GM19455 (cell line): ENCODE results near the gene SNX33.

Experiments
- ATAC-seq: cut with Tn5 transposase; IDR thresholded peaks from one replicate; pipeline ENCODE4 v1.9.1; 2021; ENCODE audit not compliant: unreplicated experiment

SNX33 gene

DNA sequence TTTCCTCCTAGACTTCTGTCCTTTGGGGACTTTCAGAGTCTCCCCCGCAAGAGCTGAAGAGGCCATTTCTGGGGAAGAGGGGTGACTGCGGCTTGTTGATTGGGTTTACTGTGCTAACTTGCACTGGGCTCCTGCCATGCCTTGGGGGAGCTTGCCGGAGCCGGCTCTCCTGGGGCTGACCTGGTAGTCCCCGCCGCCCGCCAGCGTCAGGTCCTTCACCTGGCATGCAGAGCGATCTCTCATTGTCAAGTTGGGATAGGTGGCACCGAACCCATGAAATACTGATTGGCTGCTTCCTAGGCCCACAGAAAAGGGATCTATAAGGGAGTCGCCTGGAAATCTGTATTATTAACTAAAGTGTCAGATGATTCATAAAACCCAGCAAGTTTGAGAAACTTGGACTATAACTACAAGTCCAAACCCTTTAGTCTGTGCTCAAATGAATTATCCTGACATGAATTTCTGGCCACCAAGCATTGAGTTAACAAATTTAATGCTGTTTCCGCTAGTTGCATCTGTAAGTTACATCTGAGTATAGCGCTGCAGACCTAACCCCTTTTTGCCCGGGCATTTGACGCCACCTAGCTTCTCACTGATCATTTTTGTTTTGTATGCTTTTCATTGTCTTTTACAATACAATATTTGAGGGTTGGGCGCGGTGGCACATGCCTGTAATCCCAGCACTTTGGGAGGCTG, 7.1 kb upstream of the SNX33 start:
- peak; percentile 35 for ATAC-seq

DNA sequence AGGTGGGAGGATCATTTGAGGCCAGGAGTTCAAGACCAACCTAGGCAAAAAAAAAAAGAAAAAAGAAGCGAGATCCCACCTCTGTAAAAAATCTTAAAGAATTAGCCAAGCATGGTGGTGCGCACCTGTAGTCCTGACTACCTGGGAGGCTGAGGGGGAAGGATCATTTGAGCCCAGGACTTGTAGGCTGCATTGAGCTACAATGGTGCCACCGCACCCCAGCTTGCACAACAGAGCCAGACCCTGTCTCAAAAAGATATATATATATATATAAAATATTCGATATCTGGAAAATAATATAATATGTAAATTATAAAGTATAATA, 6.6 kb upstream of the SNX33 start:
- ATAC-seq, result no peak

DNA sequence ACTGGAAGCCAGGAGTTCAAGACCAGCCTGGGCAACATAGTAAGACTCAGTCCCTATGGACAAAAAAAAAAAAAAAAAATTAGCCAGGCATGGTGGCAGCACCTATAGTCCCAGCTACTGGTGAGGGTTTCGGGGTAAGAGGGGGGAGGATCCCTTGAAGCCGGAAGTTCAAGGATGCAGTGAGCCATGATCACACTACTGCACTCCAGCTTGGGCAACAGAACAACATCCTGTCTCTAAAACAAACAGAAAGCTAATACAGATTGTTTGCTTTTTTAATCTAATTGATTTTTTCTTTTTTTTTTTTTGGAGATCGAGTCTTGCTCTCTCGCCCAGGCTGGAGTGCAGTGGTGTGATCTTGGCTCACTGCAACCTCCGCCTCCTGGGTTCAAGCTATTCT, 6.1 kb upstream of the SNX33 start:
- no peak for ATAC-seq

DNA sequence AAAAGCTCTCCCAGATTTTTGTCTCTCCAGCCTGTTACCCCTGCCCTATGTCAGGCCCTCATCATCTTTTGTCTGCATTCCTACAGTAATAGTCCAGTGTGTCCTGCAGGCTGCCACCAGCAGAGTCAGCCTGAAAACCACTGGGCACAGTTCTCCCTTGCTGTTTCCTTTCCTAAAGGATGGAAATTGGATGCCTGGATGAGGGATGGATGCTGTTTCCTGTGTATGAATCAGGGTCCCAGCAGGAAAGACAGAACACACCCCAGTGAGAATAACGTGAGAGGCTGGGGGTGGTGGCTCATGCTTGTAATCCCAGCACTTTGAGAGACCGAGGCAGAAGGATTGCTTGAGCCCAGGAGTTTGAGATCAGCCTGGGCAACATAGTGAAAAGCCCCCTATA, 3.3 kb upstream of the SNX33 start:
- no peak for ATAC-seq

DNA sequence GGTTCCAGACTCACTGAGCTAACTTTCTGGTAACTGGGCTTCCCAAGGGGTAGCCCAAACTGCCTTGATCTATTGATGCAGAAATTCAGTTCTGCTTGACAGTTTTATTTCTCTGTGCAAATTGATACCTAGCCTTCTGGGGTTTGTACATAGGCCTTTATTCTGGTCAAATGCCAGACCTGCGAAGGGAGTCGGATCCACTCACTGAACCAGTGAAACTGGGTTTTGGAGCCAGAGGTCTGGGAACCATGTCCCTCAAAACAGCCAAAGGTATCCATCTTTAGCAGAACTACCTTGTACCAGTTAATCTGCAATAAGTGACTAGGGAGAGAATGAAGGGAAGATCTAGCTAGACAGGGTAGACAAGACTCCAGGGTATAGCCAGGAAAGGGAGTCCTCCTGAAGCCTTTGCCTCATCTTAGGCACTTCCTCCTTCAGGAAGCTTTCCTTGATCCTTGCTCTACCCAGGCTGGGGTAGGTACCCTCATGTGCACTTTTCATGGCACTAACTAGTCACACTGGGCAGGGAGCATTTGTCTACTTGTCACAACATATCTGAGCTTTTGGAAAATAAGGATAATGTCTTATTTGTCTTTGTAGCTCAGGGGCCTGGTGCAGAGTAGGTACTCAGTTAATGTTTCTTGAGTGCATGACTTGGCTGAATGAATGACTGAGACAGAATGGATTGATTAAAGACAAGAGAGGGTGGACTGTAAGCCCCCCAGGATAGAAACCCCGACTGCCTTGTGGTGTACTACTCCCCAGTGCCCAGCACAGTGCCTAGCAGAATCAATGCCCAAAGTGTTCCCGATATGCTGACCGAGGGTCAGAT, 1.4 kb upstream of the SNX33 start:
- ATAC-seq, result no peak

DNA sequence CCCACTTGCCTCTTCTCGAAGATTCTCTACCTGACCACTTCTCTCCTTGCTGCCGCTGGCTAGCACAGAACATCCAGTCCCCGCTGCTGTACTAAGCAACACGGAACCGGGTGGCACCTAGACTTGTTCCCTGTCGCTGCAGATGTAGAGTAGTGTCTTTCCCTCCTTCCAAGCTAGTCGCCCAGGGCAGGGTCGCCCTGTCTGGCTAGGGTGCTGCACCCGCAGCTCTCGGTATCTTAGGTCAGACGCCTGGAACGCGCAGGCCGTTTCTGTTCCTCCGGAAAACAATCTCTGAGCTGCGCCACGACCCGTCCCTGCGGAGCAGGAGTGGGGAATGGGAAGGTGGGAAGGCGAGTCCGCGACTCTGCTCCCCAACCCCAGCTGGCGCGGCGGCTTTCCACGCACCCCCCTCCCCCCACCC, 758 bp upstream of the SNX33 start:
- no peak for ATAC-seq

DNA sequence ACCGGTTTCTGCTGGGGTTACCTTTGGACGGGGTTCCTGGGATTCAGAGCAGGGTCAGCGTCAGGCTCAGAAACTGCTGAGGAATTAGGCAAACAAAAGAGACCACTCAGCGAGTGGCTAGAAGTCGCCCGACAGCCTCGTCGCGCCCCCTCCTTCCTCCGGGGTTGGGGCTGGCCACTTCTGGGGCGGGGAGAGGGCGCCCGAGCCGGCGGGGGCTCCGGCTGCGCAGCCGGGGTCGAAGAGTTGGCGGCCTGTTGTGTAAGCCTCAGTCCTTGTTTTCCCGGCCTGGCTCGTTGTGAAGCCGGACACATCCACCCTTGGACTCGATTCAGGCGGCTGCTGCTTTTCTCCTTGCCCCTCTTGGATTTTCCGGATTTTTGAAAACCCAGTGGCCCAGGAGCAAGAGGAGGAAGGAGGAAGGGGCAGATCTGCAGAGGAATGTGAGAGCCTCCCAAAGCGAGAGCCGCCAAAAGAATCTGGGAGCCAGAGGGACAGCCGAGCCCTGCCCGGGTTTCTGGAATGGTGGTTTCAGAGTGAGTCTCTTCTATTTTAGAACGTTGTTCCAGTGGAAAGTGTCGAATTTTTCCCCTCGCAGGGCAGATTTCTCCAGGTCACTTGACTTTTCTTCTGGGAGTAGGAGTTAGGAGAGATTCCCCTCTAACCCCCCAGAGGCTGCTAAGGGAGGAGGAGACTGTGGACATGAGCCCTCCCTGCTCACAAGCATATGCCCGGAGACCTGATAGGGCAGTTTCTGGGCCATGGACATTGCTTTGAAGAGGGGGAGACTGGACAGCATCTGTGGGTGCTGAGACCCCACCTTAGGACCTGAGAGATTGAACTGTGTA, 666 bp downstream of the SNX33 start:
- ATAC-seq, result no peak

DNA sequence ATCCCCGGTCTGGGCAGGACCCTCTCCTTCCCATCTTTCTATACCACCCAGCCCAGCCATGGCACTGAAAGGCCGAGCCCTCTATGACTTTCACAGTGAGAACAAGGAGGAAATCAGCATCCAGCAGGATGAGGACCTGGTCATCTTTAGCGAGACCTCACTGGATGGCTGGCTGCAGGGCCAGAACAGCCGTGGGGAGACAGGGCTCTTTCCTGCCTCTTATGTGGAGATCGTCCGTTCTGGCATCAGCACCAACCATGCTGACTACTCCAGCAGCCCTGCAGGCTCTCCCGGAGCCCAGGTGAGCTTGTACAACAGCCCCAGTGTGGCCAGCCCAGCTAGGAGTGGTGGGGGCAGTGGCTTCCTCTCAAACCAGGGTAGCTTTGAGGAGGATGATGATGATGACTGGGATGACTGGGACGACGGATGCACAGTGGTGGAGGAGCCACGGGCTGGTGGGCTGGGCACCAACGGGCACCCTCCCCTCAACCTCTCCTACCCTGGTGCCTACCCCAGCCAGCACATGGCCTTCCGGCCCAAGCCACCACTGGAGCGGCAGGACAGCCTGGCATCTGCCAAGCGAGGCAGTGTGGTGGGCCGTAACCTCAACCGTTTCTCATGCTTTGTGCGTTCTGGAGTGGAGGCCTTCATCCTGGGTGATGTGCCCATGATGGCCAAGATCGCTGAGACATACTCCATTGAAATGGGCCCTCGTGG, 1.5 kb downstream of the SNX33 start:
- ATAC-seq, result no peak

DNA sequence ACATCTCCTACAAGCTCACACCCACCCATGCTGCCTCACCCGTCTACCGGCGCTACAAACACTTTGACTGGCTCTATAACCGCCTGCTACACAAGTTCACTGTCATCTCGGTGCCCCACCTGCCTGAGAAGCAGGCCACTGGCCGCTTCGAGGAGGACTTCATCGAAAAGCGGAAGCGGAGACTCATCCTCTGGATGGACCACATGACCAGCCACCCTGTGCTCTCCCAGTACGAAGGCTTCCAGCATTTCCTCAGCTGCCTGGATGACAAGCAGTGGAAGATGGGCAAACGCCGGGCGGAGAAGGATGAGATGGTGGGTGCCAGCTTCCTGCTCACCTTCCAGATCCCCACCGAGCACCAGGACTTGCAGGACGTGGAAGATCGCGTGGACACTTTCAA, 2.1 kb downstream of the SNX33 start:
- ATAC-seq, result no peak

DNA sequence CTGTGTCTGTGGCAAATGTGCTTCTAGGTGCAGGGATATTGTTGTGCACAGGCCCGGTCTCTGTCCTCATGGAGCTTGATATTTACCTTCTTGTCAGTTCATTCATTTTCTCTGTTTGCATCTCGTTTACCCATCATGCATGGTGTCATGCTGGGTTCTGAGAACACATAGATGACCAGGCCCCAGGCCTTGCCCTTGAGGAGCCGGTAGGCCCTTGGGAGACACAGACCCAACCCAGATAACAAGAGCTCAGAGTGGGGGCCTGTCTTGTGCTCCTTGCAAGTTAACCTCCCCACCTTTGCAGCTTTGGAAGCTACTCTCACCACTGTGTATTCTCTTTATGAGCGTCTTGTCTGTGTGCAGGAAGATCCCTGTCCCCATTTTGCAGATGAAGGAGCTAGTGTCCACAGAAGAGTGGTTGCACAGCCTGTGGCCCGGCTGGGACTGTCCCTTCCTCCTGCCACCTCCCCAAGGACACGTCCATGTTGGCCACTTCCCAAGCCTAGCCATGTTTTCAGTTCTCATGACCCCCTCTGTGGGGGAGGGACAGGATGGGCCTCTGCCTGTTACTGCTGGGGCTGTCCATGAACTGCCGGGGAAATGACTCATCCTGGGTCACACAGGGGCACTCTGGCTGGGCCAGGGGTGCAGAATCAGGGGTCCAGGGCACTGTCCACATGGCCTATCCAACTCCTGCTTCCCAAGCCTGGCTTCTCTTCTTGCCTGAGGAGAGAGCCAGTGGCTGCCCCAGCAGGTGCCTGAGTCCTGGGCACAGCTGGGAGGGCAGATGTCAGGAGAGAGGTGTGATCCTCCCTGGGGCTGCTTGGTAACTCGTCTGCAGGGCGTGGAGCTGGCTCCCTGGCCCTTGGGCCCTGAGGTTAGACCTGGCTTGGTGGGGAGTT, 3.4 kb downstream of the SNX33 start:
- no peak for ATAC-seq

DNA sequence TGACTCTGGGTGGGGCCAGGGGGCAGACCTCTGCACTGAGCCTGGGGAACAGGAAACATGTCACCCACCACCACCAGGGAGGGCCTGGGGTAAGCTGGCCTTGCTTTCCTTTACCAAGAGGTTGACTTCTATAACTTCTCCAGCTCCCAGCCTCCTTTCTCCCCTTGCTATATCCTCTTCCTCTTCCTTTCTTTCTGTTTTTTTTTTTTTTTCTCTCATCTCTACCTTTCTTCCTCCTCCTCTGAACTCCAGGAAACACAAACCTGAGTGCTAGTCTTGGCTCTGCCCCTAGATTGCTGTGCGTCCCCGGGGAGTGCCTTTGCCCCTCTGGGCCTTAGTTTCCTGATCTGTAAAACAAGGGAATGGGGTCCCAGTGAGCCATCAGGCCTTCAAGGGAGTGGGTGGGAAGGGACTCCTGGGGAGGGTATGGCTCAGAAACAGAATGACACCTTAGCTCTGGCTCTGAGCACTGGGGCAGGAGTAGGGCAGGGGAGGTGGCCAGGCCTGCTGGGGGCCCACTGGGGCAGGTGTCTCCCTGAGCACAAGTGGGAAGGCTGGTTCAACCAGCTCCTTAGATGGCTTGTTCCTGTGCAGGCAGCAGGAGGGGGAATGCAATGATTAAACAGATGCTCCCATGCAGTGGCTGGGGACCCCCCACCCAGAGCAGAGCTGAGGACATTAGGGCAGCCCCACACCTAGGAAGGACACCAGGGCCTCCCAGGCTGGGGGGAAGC, 4.3 kb downstream of the SNX33 start:
- ATAC-seq, result no peak

DNA sequence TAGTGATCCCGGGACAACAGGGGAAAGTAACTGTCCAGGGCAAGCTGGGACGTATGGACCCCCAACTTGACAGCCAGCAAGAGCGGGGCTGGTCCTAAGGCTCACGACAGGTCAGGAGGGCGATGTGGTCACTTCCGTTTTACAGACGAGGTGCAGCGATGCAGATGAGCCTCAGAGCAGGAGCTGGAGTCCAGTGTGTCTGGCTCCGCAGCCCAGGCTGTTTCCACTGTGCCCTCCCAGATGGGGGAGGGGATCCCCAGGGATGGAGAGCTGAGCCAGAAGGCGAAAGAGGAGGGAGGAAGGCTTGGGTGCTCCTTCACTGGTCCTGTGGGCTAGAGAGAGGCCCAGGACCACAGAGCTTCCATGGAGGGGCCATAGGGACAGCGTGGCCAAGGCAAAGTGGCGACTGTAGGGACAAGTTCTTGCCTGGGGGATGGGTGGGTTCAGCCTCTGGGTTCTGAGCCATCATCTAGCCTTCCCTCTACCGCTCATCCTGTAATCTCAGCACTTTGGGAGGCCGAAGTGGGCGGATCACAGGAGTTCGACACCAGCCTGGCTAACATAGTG, 5.7 kb downstream of the SNX33 start:
- ATAC-seq, result no peak

DNA sequence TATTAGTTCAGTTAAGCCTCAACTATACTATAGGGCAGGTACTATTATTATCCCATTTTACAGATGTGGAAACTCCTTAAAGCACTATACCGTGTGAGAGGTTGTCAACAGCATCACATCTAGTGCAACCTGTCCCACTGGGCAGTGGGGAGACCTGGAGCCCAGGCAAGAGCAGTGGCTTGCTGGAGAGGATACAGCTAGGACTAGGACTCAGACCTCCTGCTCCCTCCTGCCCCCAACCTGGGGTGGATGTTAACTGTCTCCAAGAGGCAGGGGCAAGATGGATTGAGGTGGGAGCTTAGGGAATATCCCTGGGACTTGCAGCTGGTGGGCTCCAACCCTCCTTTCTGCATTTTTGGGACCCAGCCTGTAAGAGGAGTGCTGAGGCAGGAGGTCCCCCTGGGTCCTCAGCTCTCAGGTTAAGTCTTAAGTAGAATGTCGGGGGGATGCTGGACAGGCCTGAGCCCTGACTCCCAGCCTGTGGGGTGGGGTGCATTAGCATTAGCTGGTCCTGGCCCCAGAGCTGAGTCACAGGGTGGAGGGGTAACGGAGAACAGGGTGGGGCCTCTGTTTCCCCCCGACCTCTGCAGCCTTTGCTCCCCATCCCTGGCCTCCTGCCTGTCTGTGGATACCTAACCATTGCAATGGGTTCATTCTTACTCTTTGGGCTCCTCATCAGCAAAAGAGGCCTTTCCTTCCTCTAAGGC, 6.6 kb downstream of the SNX33 start:
- ATAC-seq, result no peak

DNA sequence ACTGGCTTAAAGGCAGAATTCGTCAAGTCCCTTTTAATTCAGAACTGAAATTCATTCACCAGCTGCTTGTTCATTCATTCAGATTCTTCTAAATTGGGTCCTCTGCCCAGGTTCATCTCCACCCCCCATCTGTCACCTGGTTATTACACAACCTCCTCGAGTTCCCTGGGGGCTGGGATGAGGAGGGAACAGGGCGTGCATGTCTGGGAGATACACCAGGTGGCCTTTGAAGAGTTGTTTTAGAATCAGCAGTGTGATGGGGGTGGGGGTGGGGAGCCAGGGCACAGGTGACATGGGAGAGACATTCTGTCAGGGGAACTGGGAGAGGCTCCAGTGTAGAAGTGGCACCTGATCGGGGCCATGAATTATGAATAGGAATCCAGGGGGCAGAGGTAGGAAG, 8.2 kb downstream of the SNX33 start:
- no peak for ATAC-seq

DNA sequence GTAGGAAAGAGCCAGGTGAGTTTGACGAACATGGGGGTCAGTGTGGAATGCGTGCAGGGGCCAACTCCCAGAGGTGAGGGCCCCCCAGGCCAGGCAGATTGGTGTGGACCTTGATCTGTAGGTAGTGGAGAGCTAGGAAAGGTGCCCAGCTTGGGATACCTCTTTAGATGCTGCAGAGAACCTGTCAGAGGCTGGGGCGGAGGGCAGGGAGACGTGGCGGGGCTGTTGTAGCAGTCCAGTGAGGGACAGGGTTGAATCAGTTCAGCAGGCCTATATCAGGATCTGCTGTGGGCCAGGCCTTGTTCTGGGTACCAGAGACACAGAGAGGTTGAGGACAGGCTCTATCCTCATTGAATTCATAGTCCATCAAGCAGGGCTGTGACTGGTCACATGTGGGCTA, 8.6 kb downstream of the SNX33 start:
- no peak for ATAC-seq

DNA sequence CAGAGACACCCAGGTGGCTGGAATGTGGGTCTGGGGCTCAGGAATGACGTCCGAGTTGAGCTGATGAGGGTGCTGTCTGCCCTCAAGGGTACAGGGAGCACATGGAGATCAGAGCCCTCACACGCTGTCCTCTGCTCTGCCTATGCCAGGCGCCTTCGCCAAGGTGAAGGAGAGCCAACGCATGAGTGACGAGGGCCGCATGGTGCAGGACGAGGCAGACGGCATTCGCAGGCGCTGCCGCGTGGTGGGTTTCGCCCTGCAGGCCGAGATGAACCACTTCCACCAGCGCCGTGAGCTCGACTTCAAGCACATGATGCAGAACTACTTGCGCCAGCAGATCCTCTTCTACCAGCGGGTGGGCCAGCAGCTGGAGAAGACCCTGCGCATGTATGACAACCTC, 9.1 kb downstream of the SNX33 start:
- no peak for ATAC-seq

DNA sequence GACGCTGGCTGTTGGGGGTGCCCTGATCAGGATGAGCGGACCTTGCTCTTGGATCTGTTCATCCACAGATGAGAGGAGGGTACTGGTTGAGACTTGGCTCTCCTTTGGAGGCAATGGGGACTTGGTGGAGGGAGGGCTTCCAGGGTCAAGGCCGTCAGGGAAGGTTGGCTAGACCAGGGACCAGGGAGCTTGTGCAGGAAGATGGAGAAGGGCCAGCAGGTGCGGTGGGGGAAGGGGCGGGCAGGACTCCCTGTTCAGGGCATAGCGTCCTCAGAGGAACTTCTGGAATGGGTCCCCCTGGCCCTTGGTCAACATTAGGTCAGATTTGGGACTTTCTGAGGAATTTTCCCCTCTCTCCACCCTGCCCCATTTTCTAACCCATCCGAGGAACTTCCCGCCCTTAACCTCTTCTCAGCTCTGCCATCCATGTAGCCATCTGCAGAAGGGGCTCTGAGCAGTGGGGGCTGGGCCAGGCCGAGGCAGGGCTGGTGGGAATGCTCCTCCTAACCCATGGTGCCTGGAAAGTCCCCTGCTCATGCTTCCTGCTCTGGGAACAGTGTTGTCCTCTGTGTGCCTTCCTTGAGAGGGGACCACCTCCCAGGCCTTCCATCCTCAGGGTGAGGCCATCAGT, 11.5 kb downstream of the SNX33 start:
- ATAC-seq, result no peak
